Tibial nerve (tissue), 4 donors: ENCODE results near the gene JADE2. TPM values are rescaled to one million over a fixed set of nuclear protein-coding genes. Genes with fewer than 3 reads are reported as not detected.
"Not testable (repeated sequence)": the region's sequence is repeated elsewhere in the genome, so short reads cannot be mapped to it uniquely, and the experiment has no call there.

Experiments used
- DNase-seq, 2 donors: peaks; one replicate each; pipeline ENCODE4 v3.0.0-alpha.2; 2019; ENCODE audit warnings: low spot score in 2 of 2
- H3K27ac ChIP-seq, 4 donors: fragments of 200-600 bp; sonication (generic) in 3 of 4; one replicate each; pipeline ENCODE4 v1.5.1; 2017 to 2019; ENCODE audit warnings: mild to moderate bottlenecking in 1 of 4
- H3K27me3 ChIP-seq, 2 donors: fragments of 200-600 bp; sonication (generic) in 1 of 2; one replicate each; pipeline versions ENCODE4 v1.5.1 to v1.6.0; 2017 to 2019
- H3K36me3 ChIP-seq, 3 donors: fragments of 200-600 bp; sonication (generic); one replicate each; pipeline ENCODE4 v1.5.1; 2018 to 2019
- H3K4me1 ChIP-seq, 4 donors: fragments of 200-600 bp; sonication (generic) in 3 of 4; one replicate each; pipeline ENCODE4 v1.5.1; 2017 to 2019
- H3K4me3 ChIP-seq, 4 donors: fragments of 200-600 bp; sonication (generic) in 3 of 4; one replicate each; pipeline ENCODE4 v1.5.1; 2017 to 2019; ENCODE audit warnings: mild to moderate bottlenecking in 1 of 4, moderate library complexity in 1 of 4
- H3K9me3 ChIP-seq, 4 donors: fragments of 200-600 bp; sonication (generic) in 3 of 4; one replicate each; pipeline ENCODE4 v1.5.1; 2017 to 2019
- EP300 ChIP-seq, 2 donors: sonication (generic); formaldehyde crosslinking; IDR thresholded peaks; one replicate each; pipeline ENCODE4 v1.6.1; 2017; ENCODE audit warnings: antibody characterized with exemption in 2 of 2, mild to moderate bottlenecking in 1 of 2
- POLR2A ChIP-seq, 2 donors: fragments of 450-650 bp; IDR thresholded peaks; one replicate each; pipeline ENCODE4 v1.6.1; 2017; ENCODE audit warnings: antibody characterized with exemption in 2 of 2, mild to moderate bottlenecking in 2 of 2, moderate library complexity in 2 of 2
- WGBS, 2 donors: methylation state at CpG; one replicate each; pipeline ENCODE4 v1.1.5; 2018; 5-methylcytosine and 5-hydroxymethylcytosine counted together
- total RNA-seq, 4 donors: library from RNA; depleted of rRNA; stranded (reverse); fragments of >200 nt; gene quantifications; one replicate each; pipeline ENCODE4 v1.1.0, GENCODE V29; 2016
- TF ChIP-seq, protein P1 (sequence below), 5 experiments: fragments of 200-600 bp in 3 of 5; fragments of 450-650 bp in 2 of 5; sonication (generic) in 3 of 5; IDR thresholded peaks; one replicate each; pipeline ENCODE4 v1.5.1; 2016 to 2019; ENCODE audit warnings: antibody characterized with exemption in 5 of 5, mild to moderate bottlenecking in 3 of 5, moderate library complexity in 2 of 5

JADE2 gene
- total RNA-seq, 4 donors from 2014 or later, result 58.8 to 90.6 (median 73.9) TPM

- H3K4me1 ChIP-seq, result no peaks in the 10 kb centered on the region
- no peaks in the 10 kb centered on the region for H3K36me3 ChIP-seq
- no peak overlapping the region for H3K4me3 ChIP-seq
- TF ChIP-seq, protein P1, sequence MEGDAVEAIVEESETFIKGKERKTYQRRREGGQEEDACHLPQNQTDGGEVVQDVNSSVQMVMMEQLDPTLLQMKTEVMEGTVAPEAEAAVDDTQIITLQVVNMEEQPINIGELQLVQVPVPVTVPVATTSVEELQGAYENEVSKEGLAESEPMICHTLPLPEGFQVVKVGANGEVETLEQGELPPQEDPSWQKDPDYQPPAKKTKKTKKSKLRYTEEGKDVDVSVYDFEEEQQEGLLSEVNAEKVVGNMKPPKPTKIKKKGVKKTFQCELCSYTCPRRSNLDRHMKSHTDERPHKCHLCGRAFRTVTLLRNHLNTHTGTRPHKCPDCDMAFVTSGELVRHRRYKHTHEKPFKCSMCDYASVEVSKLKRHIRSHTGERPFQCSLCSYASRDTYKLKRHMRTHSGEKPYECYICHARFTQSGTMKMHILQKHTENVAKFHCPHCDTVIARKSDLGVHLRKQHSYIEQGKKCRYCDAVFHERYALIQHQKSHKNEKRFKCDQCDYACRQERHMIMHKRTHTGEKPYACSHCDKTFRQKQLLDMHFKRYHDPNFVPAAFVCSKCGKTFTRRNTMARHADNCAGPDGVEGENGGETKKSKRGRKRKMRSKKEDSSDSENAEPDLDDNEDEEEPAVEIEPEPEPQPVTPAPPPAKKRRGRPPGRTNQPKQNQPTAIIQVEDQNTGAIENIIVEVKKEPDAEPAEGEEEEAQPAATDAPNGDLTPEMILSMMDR (IDR thresholded peaks at IDR 0.05), result no peak
- DNase-seq, result no peak
- WGBS, 2 donors, result 71 to 80% methylated on average over 1 of the region's 1 CpG
- H3K27me3 ChIP-seq, result no peaks in the 10 kb centered on the region
- H3K9me3 ChIP-seq, result no peaks in the 10 kb centered on the region
- H3K27ac ChIP-seq, result no peak overlapping the region
Observed at GRCh38 chr5:134494780-134495179, 30.7 kb upstream of the JADE2 start.

- not testable (repeated sequence) for H3K4me3 ChIP-seq, DNase-seq, H3K9me3 ChIP-seq, H3K27me3 ChIP-seq, H3K27ac ChIP-seq, H3K36me3 ChIP-seq
- peaks cover 0 to 15% (median 15%) of the 10 kb centered on the region in 4 donors for H3K4me1 ChIP-seq
- 94 to 96% methylated on average over 6 of the region's 6 CpGs for WGBS, 2 donors
Observed at GRCh38 chr5:134499905-134500304, 25.6 kb upstream of the JADE2 start.

DNA sequence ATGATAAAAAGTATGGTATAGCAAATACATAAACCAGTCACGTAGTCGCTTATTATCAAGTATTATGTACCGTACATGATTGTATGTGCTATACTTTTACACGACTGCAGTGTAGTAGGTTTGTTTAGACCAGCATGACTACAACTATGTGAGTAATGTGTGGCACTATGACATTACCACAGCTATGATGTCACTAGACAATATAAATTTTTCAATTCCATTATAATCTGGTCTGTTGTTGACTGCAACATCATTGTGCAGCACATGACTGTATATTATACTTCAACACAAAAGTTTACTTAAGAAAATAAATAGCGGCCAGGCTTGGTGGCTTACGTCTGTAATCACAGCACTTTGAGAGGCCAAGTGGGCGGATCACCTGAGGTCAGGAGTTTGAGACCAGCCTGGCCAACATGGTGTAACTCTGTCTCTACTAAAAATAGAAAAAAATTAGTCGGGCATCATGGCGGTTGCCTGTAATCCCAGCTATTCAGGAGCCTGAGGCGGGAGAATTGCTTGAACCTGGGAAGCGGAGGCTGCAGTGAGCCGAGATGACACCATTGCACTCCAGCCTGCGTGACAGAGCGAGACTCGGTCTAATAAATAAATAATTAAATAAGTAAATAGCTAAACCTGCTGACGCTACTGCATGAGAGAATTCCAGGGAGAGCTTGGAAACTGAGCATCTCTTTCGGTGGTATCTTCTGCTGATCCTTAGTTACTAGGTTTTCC lies 24.6 kb upstream of the JADE2 start:
- Histone ChIP-seq H3K27me3 (no peaks in the 10 kb centered on the region), H3K36me3 (no peaks in the 10 kb centered on the region), H3K9me3 (no peaks in the 10 kb centered on the region), H3K4me3 (no peak overlapping the region), H3K27ac (no peak overlapping the region), H3K4me1 (peaks cover 0 to 19% (median 15%) of the 10 kb centered on the region in 4 donors)
- no peak for TF ChIP-seq EP300 (IDR thresholded peaks at IDR 0.05)
- TF ChIP-seq, protein P1 (IDR thresholded peaks at IDR 0.05), result no peak
- TF ChIP-seq POLR2A (IDR thresholded peaks at IDR 0.05), result no peak
- no peak for DNase-seq
- WGBS, 2 donors, result 87 to 94% methylated on average over 17 of the region's 17 CpGs

GRCh38 chr5:134502259-134502658 lies 23.2 kb upstream of the JADE2 start:
- DNase-seq, result no peak
- Histone ChIP-seq H3K27me3 (no peaks in the 10 kb centered on the region), H3K4me1 (peaks cover 0 to 32% (median 18%) of the 10 kb centered on the region in 4 donors), H3K4me3 (no peak overlapping the region), H3K27ac (no peak overlapping the region), H3K9me3 (no peaks in the 10 kb centered on the region), H3K36me3 (no peaks in the 10 kb centered on the region)
- WGBS, 2 donors, result 72 to 87% methylated on average over 2 of the region's 2 CpGs
- TF ChIP-seq, protein P1 (IDR thresholded peaks at IDR 0.05), result no peak
- TF ChIP-seq POLR2A (IDR thresholded peaks at IDR 0.05), result no peak
- no peak for TF ChIP-seq EP300 (IDR thresholded peaks at IDR 0.05)

DNA sequence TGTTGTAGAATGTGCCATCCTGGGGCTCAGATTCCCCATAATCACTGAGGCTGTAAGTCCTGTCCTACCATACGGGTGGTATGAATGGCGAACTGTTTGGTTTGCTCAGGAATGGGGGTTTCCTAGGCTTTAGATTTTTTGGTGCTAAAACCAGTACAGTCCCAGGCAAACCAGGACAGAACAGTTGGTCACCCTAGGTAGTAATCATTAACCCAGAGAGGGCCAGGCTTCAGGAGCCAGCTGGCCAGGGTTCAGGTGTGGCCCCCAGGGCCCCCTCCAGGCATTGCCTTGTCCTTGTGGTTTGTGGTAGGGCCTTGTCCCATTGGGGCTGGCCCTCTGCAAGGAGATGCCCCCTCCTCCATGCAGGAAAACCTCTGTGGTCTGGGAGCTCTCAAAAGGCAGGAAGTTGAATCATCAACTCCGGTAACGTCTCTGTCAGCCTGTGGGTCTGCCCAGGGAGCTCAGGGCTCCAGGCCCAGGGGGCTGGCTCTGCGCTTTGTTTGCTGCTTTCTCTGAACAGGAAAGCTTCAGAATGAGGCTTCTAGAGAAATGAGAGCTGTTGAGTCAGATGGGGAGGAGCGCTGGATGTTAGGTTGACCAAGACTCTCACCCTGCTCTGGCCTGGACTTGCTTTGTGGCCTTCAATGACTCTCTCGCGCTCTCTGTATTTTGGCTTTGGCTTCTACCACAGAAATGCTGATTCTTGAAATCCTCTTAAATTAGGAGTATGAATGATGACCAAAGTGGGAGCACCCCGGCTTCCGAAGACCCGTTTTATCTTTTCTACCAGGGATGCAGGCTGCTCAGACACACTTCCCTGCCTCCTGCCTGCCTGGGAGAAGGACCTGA lies 22.2 kb upstream of the JADE2 start:
- DNase-seq, result peak in 1 of 2 donors; percentile 30
- Histone ChIP-seq H3K9me3 (no peaks in the 10 kb centered on the region), H3K36me3 (no peaks in the 10 kb centered on the region), H3K27ac (peak overlapping the region in 3 of 4 donors; percentile 64 to 82 (median 76)), H3K4me3 (no peak overlapping the region), H3K4me1 (peaks cover 0 to 32% (median 18%) of the 10 kb centered on the region in 4 donors), H3K27me3 (no peaks in the 10 kb centered on the region)
- 48 to 59% methylated on average over 11 of the region's 11 CpGs for WGBS, 2 donors
- TF ChIP-seq EP300 (IDR thresholded peaks at IDR 0.05) (peak in 1 of 2 donors; percentile 38), POLR2A (IDR thresholded peaks at IDR 0.05) (no peak)
- TF ChIP-seq, protein P1 (IDR thresholded peaks at IDR 0.05), result no peak
